Measurements from ENCODE around the gene ELP5.

DNA sequence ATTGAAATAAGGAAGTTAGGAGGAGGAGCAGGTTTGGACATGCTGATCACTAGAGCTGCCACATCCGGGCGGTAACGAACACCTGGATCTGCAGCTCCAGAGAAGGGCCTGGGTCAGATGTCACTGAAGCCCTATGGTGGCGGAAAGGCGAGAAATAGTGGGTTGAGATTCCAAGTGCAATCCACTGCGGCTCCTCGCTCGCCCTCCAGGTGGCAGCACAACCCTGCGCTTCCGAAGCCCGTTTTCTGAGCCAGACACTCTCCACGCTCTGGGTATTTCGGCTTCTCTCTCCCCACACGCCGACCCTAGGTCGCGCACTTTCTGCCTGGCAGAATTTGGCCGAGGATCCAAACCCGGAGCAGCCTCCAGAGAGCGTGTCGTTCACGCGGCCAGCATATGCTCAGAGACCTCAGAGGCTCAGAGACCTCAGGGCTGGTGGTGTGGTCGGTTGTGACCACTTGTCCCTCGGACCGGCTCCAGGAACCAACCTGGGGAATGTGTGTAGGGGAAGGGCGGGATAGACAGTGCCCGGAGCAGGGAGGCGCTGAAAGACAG, 28.6 kb downstream of the ELP5 start:
- TF ChIP-seq, protein P1, sequence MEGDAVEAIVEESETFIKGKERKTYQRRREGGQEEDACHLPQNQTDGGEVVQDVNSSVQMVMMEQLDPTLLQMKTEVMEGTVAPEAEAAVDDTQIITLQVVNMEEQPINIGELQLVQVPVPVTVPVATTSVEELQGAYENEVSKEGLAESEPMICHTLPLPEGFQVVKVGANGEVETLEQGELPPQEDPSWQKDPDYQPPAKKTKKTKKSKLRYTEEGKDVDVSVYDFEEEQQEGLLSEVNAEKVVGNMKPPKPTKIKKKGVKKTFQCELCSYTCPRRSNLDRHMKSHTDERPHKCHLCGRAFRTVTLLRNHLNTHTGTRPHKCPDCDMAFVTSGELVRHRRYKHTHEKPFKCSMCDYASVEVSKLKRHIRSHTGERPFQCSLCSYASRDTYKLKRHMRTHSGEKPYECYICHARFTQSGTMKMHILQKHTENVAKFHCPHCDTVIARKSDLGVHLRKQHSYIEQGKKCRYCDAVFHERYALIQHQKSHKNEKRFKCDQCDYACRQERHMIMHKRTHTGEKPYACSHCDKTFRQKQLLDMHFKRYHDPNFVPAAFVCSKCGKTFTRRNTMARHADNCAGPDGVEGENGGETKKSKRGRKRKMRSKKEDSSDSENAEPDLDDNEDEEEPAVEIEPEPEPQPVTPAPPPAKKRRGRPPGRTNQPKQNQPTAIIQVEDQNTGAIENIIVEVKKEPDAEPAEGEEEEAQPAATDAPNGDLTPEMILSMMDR (conservative IDR thresholded peaks at IDR 0.05; ENCODE audit: low read depth, low read length): peak; percentile 96
- TF ChIP-seq RFX5 (IDR thresholded peaks at IDR 0.05; ENCODE audit: low read depth, low read length): no peak
- TF ChIP-seq CHD1 (IDR thresholded peaks at IDR 0.05; ENCODE audit: low read depth, low read length): 0 out of 2 replicates have a peak, but pooled peaks have one; percentile 34
- no peak for TF ChIP-seq CEBPB (IDR thresholded peaks at IDR 0.05; ENCODE audit: low read depth, low read length)
- no peak for TF ChIP-seq BHLHE40 (IDR thresholded peaks at IDR 0.05; ENCODE audit: low read depth, low read length)
- TF ChIP-seq POLR2A (IDR thresholded peaks at IDR 0.05; ENCODE audit: low read depth, low read length): peak; percentile 55
- TF ChIP-seq, protein P2, sequence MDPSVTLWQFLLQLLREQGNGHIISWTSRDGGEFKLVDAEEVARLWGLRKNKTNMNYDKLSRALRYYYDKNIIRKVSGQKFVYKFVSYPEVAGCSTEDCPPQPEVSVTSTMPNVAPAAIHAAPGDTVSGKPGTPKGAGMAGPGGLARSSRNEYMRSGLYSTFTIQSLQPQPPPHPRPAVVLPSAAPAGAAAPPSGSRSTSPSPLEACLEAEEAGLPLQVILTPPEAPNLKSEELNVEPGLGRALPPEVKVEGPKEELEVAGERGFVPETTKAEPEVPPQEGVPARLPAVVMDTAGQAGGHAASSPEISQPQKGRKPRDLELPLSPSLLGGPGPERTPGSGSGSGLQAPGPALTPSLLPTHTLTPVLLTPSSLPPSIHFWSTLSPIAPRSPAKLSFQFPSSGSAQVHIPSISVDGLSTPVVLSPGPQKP (IDR thresholded peaks at IDR 0.05; ENCODE audit: borderline replicate concordance, low read depth, low read length): no peak
- no peak for TF ChIP-seq RCOR1 (IDR thresholded peaks at IDR 0.05; ENCODE audit: insufficient replicate concordance, low read length)
- TF ChIP-seq RAD21 (IDR thresholded peaks at IDR 0.05; ENCODE audit: low read length): peak; percentile 96
- TF ChIP-seq SMC3 (IDR thresholded peaks at IDR 0.05; ENCODE audit: low read depth, low read length): peak; percentile 94
